GM19455 (cell line): ENCODE measurements around the gene ERCC1.

ENCODE experiments used
- ATAC-seq: cut with Tn5 transposase; IDR thresholded peaks from one replicate; pipeline ENCODE4 v1.9.1; 2021; ENCODE audit not compliant: unreplicated experiment

The ERCC1 gene

GRCh38 chr19:45423589-45424190 lies at the start of gene ERCC1:
TSS of gene ERCC1 (minus strand) at chr19:45423917. CDS start at chr19:45423374, 543 bp downstream.
- peak; percentile 60 for ATAC-seq

GRCh38 chr19:45473367-45473681 lies 49.6 kb upstream of the ERCC1 start:
- no peak for ATAC-seq

- ATAC-seq = no peak
These were observed 49.0 kb upstream of the ERCC1 start for GRCh38 chr19:45472563-45473366.

- no peak for ATAC-seq
These were observed 48.3 kb upstream of the ERCC1 start for GRCh38 chr19:45471931-45472562.

- no peak for ATAC-seq
These were observed 47.6 kb upstream of the ERCC1 start for GRCh38 chr19:45471111-45471930.

GRCh38 chr19:45470762-45471081 lies 47.0 kb upstream of the ERCC1 start:
- ATAC-seq = no peak

- no peak for ATAC-seq
These were observed 46.4 kb upstream of the ERCC1 start for GRCh38 chr19:45469945-45470761.

GRCh38 chr19:45469132-45469944 lies 45.6 kb upstream of the ERCC1 start:
- ATAC-seq = peak; percentile 62

- no peak for ATAC-seq
These were observed 45.0 kb upstream of the ERCC1 start for GRCh38 chr19:45468803-45469131.

- no peak for ATAC-seq
These were observed 44.5 kb upstream of the ERCC1 start for GRCh38 chr19:45468159-45468651.

GRCh38 chr19:45467456-45468158 lies 43.9 kb upstream of the ERCC1 start, which contains the start of gene FOSB:
TSS of gene FOSB (plus strand) at chr19:45467996. CDS start at chr19:45468587, 591 bp downstream.
- ATAC-seq = no peak

- ATAC-seq = no peak
These were observed 43.4 kb upstream of the ERCC1 start for GRCh38 chr19:45467115-45467455.

GRCh38 chr19:45464852-45465441 lies 41.2 kb upstream of the ERCC1 start:
- no peak for ATAC-seq

GRCh38 chr19:45464274-45464673 lies 40.6 kb upstream of the ERCC1 start:
- ATAC-seq = no peak

- ATAC-seq = no peak
These were observed 39.5 kb upstream of the ERCC1 start for GRCh38 chr19:45463241-45463640.

- ATAC-seq = no peak
These were observed 38.5 kb upstream of the ERCC1 start for GRCh38 chr19:45462174-45462573.

- ATAC-seq = no peak
These were observed 37.2 kb upstream of the ERCC1 start for GRCh38 chr19:45460807-45461347.

- ATAC-seq = no peak
These were observed 34.1 kb upstream of the ERCC1 start for GRCh38 chr19:45457776-45458175.

GRCh38 chr19:45456500-45456815 lies 32.7 kb upstream of the ERCC1 start:
- no peak for ATAC-seq
